HCT116 (cell line): ENCODE results near the gene RXRA. TPM values are rescaled to one million over a fixed set of nuclear protein-coding genes. Genes with fewer than 3 reads are reported as not detected.

Source experiments
- ATAC-seq: fragments of 200-7000 bp; cut with Tn5 transposase; 2 replicates; pipeline ENCODE4 v1.9.1; 2020; ENCODE audit warnings: mild to moderate bottlenecking, moderate library complexity
- BruUV-seq: library from RNA; stranded (reverse); fragments of 400-500 nt; replicated peaks from 2 replicates; lab custom pipeline; 2021; lab: Mats Ljungman, UMichigan
- CTCF ChIA-PET: fragments of 300-600 bp; sonication (Branson Sonifier 250); formaldehyde crosslinking; loops from one replicate; lab custom pipeline; 2021; ENCODE audit warnings: antibody characterized with exemption; lab: Charles Lee
- POLR2A ChIA-PET: fragments of 300-600, 350-600 bp; sonication (Branson Sonifier 250); formaldehyde crosslinking; loops from one replicate; lab custom pipeline; 2021; ENCODE audit warnings: antibody characterized with exemption; lab: Charles Lee
- RAD21 ChIA-PET, 2 experiments: fragments of 300-600 bp; sonication (Branson Sonifier 250); formaldehyde crosslinking; loops; one replicate each; lab custom pipeline; 2023; ENCODE audit warnings: low total read pairs in 2 of 2; ENCODE audit not compliant: uncharacterized antibody in 2 of 2, unreplicated experiment in 2 of 2, low non-redundant PET in 1 of 2; lab: Charles Lee
- DNase-seq: peaks from one replicate; pipeline ENCODE4 v3.0.0-alpha.2; 2010; ENCODE audit warnings: low read depth, low spot score
- H2AFZ ChIP-seq: fragments of 200-600 bp; shearing (Covaris generic), sonication (generic); 2 replicates; pipeline ENCODE4 v1.6.1; 2017; ENCODE audit warnings: low read depth, mixed run types, mixed read lengths, antibody characterized with exemption, low read length; ENCODE audit not compliant: poor library complexity, severe bottlenecking
- H3K27ac ChIP-seq: 2 replicates; pipeline ENCODE4 v1.5.1; 2012; ENCODE audit warnings: low read depth, low read length
- H3K27me3 ChIP-seq: fragments of 200-600 bp; sonication (generic); 2 replicates; pipeline ENCODE4 v1.6.1; 2016; ENCODE audit warnings: mixed run types, low read length, mixed read lengths; ENCODE audit not compliant: insufficient read depth
- H3K36me3 ChIP-seq, 2 experiments: fragments of 200-500 bp in 1 of 2; fragments of 200-600 bp in 1 of 2; sonication (Bioruptor generic) in 1 of 2; sonication (generic) in 1 of 2; 2 replicates each; pipeline versions ENCODE4 v1.5.1 to v1.6.1; 2014 to 2016; ENCODE audit warnings: low read length in 2 of 2, inconsistent platforms in 1 of 2, mixed read lengths in 1 of 2, mixed run types in 1 of 2; ENCODE audit not compliant: insufficient read depth in 2 of 2, control insufficient read depth in 1 of 2
- H3K4me1 ChIP-seq, 2 experiments: fragments of 200-600 bp in 1 of 2; sonication (generic) in 1 of 2; 2 replicates each; pipeline versions ENCODE4 v1.5.1 to v1.6.1; 2012 to 2017; ENCODE audit warnings: low read length in 2 of 2, inconsistent platforms in 1 of 2, mild to moderate bottlenecking in 1 of 2, mixed read lengths in 1 of 2, mixed run types in 1 of 2, moderate library complexity in 1 of 2; ENCODE audit not compliant: insufficient read depth in 2 of 2, control insufficient read depth in 1 of 2
- H3K4me2 ChIP-seq: fragments of 200-600 bp; sonication (generic); 2 replicates; pipeline ENCODE4 v1.6.1; 2017; ENCODE audit warnings: mixed run types, low read length, mixed read lengths
- H3K4me3 ChIP-seq, 2 experiments: fragments of 200-600 bp in 1 of 2; sonication (generic) in 1 of 2; replicated peaks in 1 of 2; 2 replicates each; pipeline ENCODE4 v1.5.1; 2011 to 2016; ENCODE audit warnings: low read length in 2 of 2, control low read depth in 1 of 2, low read depth in 1 of 2, mild to moderate bottlenecking in 1 of 2, mixed read lengths in 1 of 2, mixed run types in 1 of 2
- H3K79me2 ChIP-seq: fragments of 200-600 bp; sonication (generic); 2 replicates; pipeline ENCODE4 v1.6.1; 2017; ENCODE audit warnings: mild to moderate bottlenecking, mixed run types, low read length, moderate library complexity, mixed read lengths; ENCODE audit not compliant: insufficient read depth
- H3K9ac ChIP-seq: fragments of 200-600 bp; sonication (generic); 2 replicates; pipeline ENCODE4 v1.6.1; 2016; ENCODE audit warnings: low read length, mixed read lengths
- H3K9me2 ChIP-seq: fragments of 200-600 bp; sonication (generic), shearing (Covaris generic); 2 replicates; pipeline ENCODE4 v1.6.1; 2017; ENCODE audit warnings: mixed run types, mild to moderate bottlenecking, moderate library complexity; ENCODE audit not compliant: insufficient read depth
- H3K9me3 ChIP-seq, 2 experiments: fragments of 200-500 bp in 1 of 2; fragments of 200-600 bp in 1 of 2; sonication (Bioruptor generic) in 1 of 2; sonication (generic) in 1 of 2; 2 replicates each; pipeline ENCODE4 v1.6.1; 2014 to 2017; ENCODE audit warnings: low read length in 2 of 2, mixed read lengths in 2 of 2, inconsistent platforms in 1 of 2, low read depth in 1 of 2, mild to moderate bottlenecking in 1 of 2, mixed run types in 1 of 2, moderate library complexity in 1 of 2; ENCODE audit not compliant: control insufficient read depth in 1 of 2, insufficient read depth in 1 of 2
- H4K20me1 ChIP-seq: fragments of 200-600 bp; sonication (generic), shearing (Covaris generic); 2 replicates; pipeline ENCODE4 v1.6.1; 2017; ENCODE audit warnings: mixed run types, mild to moderate bottlenecking, moderate library complexity; ENCODE audit not compliant: insufficient read depth
- ATF3 ChIP-seq: IDR thresholded peaks from 2 replicates; pipeline ENCODE4 v1.6.1; 2012
- CBX3 ChIP-seq: IDR thresholded peaks from 2 replicates; pipeline ENCODE4 v1.6.1; 2012; ENCODE audit warnings: low read depth
- EGR1 ChIP-seq: IDR thresholded peaks from 2 replicates; pipeline ENCODE4 v1.6.1; 2012; ENCODE audit warnings: low read depth
- JUND ChIP-seq: IDR thresholded peaks from 2 replicates; pipeline ENCODE4 v1.6.1; 2012
- RAD21 ChIP-seq: IDR thresholded peaks from 2 replicates; pipeline ENCODE4 v1.6.1; 2012; ENCODE audit warnings: low read depth, mild to moderate bottlenecking
- REST ChIP-seq: IDR thresholded peaks from 2 replicates; pipeline ENCODE4 v1.6.1; 2012; ENCODE audit warnings: low read depth
- SIN3A ChIP-seq: IDR thresholded peaks from 2 replicates; pipeline ENCODE4 v1.6.1; 2012; ENCODE audit warnings: low read depth
- SRF ChIP-seq: IDR thresholded peaks from 2 replicates; pipeline ENCODE4 v1.6.1; 2012; ENCODE audit warnings: low read depth
- TCF7L2 ChIP-seq: IDR thresholded peaks from 2 replicates; pipeline ENCODE4 v1.7.0; 2011; ENCODE audit warnings: borderline replicate concordance, inconsistent platforms; ENCODE audit not compliant: insufficient read depth, insufficient read length; ENCODE audit errors: extremely low read depth
- ZNF274 ChIP-seq: fragments of 200-500 bp; sonication (Bioruptor generic); IDR thresholded peaks from 2 replicates; pipeline ENCODE4 v1.6.1; 2014; ENCODE audit warnings: mild to moderate bottlenecking, low read depth, low read length, inconsistent platforms
- intact Hi-C: fragments of 100-400 bp; cut with micrococcal nuclease; formaldehyde crosslinking; loops from 2 replicates; pipeline ENCODE4 v1.10.0; 2022
- total RNA-seq: library from RNA; stranded (reverse); gene quantifications from one replicate; pipeline ENCODE4 v1.2.1, GENCODE V29; 2021; ENCODE audit not compliant: unreplicated experiment

Gene RXRA
- total RNA-seq, 1 experiment from 2014 or later, result 43.9 TPM

- Histone ChIP-seq H3K27ac (no peak overlapping the region), H3K79me2 (no peaks in the 10 kb centered on the region), H3K9ac (no peak overlapping the region), H3K36me3 (0 out of 4 replicates have a peak, but pooled peaks cover 0 to under 1% of the 10 kb centered on the region in 2 experiments), H2AFZ (no peak overlapping the region), H3K9me2 (no peaks in the 10 kb centered on the region), H3K27me3 (no peaks in the 10 kb centered on the region), H4K20me1 (no peaks in the 10 kb centered on the region), H3K4me3 (no peak overlapping the region), H3K4me2 (no peak overlapping the region), H3K9me3 (no peaks in the 10 kb centered on the region), H3K4me1 (no peaks in the 10 kb centered on the region)
- ATAC-seq, result no peak
- no peak for TF ChIP-seq EGR1
- no peak for TF ChIP-seq SRF
- CTCF ChIA-PET, result no interaction called here
- no peak for DNase-seq
- intact Hi-C loops, result loop anchor here (2.0 kb wide), 1 partner anchor 60 kb away; no protein-coding TSS in a partner anchor
- RAD21 ChIA-PET, result no interaction called here
- POLR2A ChIA-PET, result no interaction called here
- BruUV-seq, result no TSS peak
Measured at GRCh38 chr9:134427153-134427782, 101.0 kb downstream of the RXRA start.

DNA sequence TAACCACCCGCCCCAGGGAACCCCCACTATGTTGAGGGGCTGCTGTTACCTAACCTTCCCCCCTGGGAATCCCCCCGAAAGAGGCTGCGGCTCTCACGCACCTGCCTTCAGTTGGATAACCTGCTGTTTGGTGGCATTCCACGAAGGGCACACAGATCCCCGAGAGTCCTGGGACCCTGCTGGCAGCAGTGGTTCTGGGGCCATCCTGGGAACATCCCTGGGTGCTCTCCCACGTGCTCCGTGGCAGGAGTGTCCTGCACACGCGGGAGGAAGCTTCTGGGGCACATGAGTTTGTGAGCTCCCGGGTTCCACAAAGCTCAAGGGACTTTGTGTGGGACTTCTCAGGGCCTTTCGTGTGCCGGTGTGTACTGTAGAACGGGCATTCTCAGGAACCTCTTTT is 102.3 kb downstream of the RXRA start:
- intact Hi-C loops, result no loop called here
- H3K4me3 ChIP-seq, result no peak overlapping the region
- H3K27me3 ChIP-seq, result no peaks in the 10 kb centered on the region
- no peaks in the 10 kb centered on the region for H3K79me2 ChIP-seq
- H4K20me1 ChIP-seq, result no peaks in the 10 kb centered on the region
- H3K4me2 ChIP-seq, result no peak overlapping the region
- DNase-seq, result no peak
- H3K4me1 ChIP-seq, result no peaks in the 10 kb centered on the region
- BruUV-seq, result no TSS peak
- H3K27ac ChIP-seq, result no peak overlapping the region
- CTCF ChIA-PET, result no interaction called here
- RAD21 ChIA-PET, result no interaction called here
- no peaks in the 10 kb centered on the region for H3K9me3 ChIP-seq
- H2AFZ ChIP-seq, result no peak overlapping the region
- TF ChIP-seq RAD21, result no peak
- no peak for TF ChIP-seq TCF7L2
- TF ChIP-seq ATF3, result no peak
- no peak for TF ChIP-seq EGR1
- TF ChIP-seq CBX3, result no peak
- TF ChIP-seq ZNF274, result no peak
- TF ChIP-seq SIN3A, result no peak
- TF ChIP-seq REST, result no peak
- TF ChIP-seq SRF, result no peak
- no peak for TF ChIP-seq JUND
- ATAC-seq, result no peak
- H3K36me3 ChIP-seq, result peaks cover 0 to under 1% of the 10 kb centered on the region in 2 experiments; a peak in 1 of 4 replicates
- POLR2A ChIA-PET, result no interaction called here
- no peak overlapping the region for H3K9ac ChIP-seq
- H3K9me2 ChIP-seq, result no peaks in the 10 kb centered on the region
